A673 (cell line): Measurements from ENCODE around the gene MAT2A.

Experiments
- CTCF ChIP-seq: fragments of 300-800, 200-600 bp; sonication (generic); conservative IDR thresholded peaks from 2 replicates; pipeline ENCODE4 v1.5.1; 2017; ENCODE audit warnings: low read depth, mild to moderate bottlenecking, antibody characterized with exemption, low read length, moderate library complexity, mixed read lengths
- EZH2 ChIP-seq: fragments of 200-600 bp; sonication (generic); IDR thresholded peaks from 2 replicates; pipeline ENCODE4 v1.6.1; 2017; ENCODE audit warnings: borderline replicate concordance, low read depth, mild to moderate bottlenecking, mixed read lengths, antibody characterized with exemption, low read length; ENCODE audit not compliant: poor library complexity, severe bottlenecking

GRCh38 chr2:85583667-85584353, 44.8 kb downstream of the MAT2A start:
- TF ChIP-seq CTCF (no peak), EZH2 (no peak)
